ENCODE measurements around the gene UBXN11.

The UBXN11 gene, protein sequence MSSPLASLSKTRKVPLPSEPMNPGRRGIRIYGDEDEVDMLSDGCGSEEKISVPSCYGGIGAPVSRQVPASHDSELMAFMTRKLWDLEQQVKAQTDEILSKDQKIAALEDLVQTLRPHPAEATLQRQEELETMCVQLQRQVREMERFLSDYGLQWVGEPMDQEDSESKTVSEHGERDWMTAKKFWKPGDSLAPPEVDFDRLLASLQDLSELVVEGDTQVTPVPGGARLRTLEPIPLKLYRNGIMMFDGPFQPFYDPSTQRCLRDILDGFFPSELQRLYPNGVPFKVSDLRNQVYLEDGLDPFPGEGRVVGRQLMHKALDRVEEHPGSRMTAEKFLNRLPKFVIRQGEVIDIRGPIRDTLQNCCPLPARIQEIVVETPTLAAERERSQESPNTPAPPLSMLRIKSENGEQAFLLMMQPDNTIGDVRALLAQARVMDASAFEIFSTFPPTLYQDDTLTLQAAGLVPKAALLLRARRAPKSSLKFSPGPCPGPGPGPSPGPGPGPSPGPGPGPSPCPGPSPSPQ

GRCh38 chr1:26306290-26307229 is at the start of gene UBXN11:
Gene UBXN11, minus strand, starts transcription at chr1:26306636. Its CDS starts 3,753 bp downstream, at chr1:26302883.
- DNase-seq (ENCODE audit: low spot score), result peak; percentile 87

GRCh38 chr1:26356106-26356505 is 49.7 kb upstream of the UBXN11 start:
- DNase-seq (ENCODE audit: low spot score), result no peak

GRCh38 chr1:26354972-26355371 is 48.5 kb upstream of the UBXN11 start:
- DNase-seq (ENCODE audit: low spot score), result no peak

GRCh38 chr1:26353976-26354820 is 47.8 kb upstream of the UBXN11 start, which contains the start of gene CRYBG2:
Gene CRYBG2, minus strand, starts transcription at chr1:26354130. Its CDS starts 7,473 bp downstream, at chr1:26346657.
- DNase-seq (ENCODE audit: low spot score), result no peak

- no peak for DNase-seq (ENCODE audit: low spot score)
Measured at GRCh38 chr1:26353210-26353859, 46.9 kb upstream of the UBXN11 start.

GRCh38 chr1:26352338-26352679 is 45.9 kb upstream of the UBXN11 start:
- DNase-seq (ENCODE audit: low spot score), result no peak

DNA sequence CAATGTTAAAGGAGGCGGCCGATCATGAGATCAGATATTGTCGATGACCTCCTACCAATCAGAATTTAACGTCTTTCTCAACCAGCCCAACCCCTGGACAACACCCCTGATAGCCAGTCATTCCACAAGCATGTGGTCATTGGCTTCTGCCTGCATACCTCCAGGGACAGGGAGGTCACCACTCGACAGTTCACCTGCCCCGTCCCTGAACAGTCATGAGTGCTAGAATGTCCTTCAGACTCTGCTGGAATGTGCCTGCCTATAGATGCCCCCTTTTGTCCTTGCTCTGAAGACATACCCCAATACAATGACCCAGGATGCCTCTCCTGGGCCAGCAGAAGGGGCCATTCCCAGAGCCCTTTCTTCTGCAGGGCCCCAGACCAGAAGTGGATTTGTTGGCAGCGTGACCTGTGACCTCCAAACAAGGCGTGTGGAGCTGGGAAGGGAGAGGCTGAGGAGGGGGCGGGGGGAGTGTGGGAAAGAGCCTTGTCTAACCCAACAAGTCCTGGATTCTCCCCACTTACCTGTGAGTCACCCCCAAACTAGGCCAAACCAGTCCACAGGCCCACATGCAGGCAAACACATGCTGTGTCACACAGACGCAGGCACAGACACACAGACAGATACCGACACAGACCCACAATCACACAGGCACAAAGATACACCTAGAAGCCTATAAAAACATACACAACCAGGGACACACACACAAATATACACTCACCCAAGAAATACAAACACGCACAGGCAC is 45.3 kb upstream of the UBXN11 start:
- DNase-seq (ENCODE audit: low spot score), result no peak

- DNase-seq (ENCODE audit: low spot score), result no peak
Measured at GRCh38 chr1:26350701-26351589, 44.5 kb upstream of the UBXN11 start.

- DNase-seq (ENCODE audit: low spot score), result no peak
Measured at GRCh38 chr1:26350343-26350700, 43.9 kb upstream of the UBXN11 start.

DNA sequence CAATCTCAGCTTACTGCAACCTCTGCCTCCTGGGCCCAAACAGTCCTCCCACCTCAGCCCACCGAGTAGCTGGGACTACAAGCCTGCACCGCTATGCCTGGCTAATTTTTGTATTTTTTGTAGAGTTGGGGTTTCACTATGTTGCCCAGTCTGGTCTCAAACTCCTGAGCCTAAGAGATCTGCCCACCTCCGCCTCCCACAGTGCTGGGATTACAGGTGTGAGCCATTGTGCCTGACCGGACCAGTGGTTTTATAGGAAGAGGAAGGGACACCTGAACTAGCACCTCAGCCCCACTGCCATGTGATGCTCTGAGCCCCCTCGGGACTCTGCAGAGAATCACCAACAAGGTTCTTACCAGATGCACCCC is 43.4 kb upstream of the UBXN11 start:
- no peak for DNase-seq (ENCODE audit: low spot score)

DNA sequence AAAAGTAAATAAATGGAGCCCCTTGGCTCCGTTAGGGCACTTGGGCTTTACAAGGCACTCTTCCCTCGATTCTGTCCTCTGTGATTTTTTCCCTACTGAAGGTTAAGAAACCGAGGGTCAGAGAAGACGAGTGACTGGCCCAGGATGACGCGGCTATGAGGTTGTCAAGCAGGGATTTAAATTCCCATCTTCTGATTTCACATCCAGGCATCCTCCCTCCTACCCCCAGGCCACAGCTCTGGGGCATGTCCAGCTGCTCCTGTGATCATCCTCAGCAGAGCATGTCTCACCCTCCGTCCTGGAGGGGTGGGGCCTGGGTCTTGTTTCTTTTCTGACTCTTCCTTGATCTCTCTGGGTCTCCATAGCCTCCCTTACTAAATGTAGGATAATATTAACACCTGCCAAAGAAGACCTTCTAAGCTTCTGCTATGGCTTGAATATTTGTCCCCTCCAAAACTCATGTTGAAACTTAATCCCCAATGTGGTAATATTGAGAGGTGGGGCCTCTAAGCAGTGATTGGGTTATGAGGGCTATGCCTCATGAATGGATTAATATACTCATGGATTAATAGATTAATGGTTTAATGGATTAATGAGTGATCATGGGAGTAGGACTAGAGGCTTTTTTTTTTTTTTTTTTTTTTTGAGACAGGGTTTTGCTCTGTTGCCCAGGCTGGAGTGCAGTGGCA is 42.9 kb upstream of the UBXN11 start:
- DNase-seq (ENCODE audit: low spot score), result no peak

DNA sequence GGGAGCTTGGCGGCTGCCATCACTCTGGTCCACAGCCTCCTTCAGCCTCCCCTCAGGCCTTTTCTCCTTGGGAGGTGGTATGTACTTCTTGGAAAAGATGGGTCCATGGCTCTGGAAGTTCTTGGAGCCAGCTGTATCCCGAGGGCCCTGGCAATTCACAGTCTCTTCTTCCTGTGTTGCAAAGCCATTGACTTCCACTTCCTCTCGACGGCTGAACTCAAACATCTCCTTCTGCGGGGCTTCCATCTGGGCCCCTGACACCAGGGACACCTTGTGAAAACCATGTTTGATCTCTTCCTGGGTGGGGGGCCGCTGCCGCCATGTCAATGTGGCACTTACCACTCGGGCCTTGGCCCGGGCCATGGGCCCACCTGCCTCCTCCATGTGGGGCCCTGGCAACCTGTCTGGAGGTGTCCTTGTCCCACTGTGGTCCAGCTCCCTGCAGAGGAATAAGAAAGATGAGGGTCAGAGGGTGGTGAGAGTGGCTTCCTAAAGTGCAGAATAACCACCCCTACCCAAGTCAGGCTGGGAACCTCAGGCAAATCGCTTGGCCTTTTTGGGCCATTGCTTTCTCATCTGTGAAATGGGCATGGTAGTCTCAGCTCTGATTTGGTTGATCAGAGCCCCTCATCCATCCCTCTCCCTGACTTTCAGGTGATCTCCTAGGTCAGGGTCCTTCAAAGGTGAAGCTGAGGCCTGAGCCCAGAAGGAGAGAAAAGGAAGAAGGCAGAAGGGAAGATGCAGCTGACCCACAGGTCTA is 40.0 kb upstream of the UBXN11 start:
- DNase-seq (ENCODE audit: low spot score), result no peak

DNA sequence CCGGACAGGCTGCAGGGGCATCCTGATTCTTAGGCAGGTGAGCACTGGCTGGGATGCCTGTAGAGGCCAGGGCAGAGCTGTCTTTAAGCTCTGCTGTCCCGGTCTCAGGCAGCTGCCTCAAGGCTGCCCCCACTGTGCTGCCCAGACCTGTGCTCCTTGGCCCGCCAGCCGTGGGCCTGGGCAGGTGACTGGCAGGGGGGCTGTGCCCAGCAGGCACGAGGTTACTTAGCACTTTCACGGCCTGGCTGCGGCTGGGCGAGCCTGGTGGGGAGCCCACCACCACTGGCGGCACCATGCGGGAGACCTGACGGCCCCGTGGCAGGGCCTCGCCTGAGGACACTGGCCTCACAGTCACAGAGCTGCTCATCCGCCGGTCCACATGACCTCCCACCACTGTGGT is 39.3 kb upstream of the UBXN11 start:
- no peak for DNase-seq (ENCODE audit: low spot score)

DNA sequence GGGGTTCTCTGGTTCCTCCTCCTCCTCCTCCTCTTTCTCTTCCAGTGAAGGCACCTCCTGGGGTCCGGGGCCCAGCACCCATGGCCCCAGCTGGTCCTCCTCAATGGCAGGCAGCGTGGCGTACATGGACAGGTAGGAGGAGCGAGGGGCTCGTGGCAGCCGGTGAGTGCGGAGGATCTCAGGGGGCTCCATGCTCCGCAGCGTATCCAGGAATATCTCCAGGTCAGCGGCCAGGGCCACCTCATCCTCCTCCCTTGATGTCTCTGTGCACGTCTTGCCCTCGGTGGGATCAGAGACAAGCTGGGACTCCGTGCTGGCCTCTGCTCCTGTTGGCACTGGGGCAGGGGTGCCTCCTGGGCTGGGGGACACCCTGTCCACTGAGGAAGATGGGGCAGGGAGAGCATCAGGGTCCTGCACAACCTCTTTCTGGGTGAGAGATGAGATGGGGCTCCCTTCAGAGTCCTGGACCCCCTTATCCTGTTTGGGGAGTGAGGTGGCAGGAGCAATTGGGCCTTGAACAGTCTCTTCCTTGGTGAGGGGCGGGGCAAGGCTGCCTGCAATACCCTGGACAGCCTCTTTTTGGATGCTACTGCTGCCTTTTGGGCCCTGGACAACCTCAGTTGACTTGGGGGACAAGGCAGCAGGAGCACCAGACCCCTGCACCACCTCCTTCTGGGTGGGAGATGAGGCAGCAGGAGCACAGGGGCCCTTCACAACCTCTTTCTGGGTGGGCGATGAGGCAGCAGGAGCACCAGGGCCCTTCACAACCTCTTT is 37.9 kb upstream of the UBXN11 start:
- no peak for DNase-seq (ENCODE audit: low spot score)

- no peak for DNase-seq (ENCODE audit: low spot score)
Measured at GRCh38 chr1:26340047-26340481, 33.6 kb upstream of the UBXN11 start.

- no peak for DNase-seq (ENCODE audit: low spot score)
Measured at GRCh38 chr1:26338670-26339069, 32.2 kb upstream of the UBXN11 start.

DNA sequence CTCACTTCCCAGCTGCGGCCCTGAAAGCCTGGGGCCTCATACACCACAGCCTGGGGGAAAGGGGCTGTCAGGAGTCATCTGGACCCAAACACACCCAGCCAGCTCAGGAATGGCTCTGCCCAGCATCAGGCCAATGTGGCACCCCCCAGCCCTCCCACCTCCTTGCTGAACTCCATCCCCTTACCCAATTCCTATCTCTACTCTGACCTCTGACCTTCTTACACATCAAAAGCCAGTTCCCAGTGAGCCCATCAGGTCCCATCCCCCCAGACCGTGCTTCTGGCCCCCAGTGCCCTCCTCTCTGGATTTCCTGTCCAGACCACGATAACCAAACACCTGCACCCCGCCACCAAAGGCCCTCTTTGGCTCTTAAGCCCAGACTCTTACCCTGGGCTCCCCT is 31.2 kb upstream of the UBXN11 start:
- no peak for DNase-seq (ENCODE audit: low spot score)

GRCh38 chr1:26337206-26337535 is 30.7 kb upstream of the UBXN11 start:
- DNase-seq (ENCODE audit: low spot score), result no peak

Data from left forelimb (tissue), 1 donor.